OCI-LY7 (cell line): ENCODE results near the gene SRGAP3.

Source experiments
- EZH2phosphoT487 ChIP-seq: fragments of 200-600 bp; sonication (generic); IDR thresholded peaks from 2 replicates; pipeline ENCODE4 v1.6.1; 2018; ENCODE audit warnings: low read depth, borderline replicate concordance, mild to moderate bottlenecking, mixed run types, antibody characterized with exemption, low read length, moderate library complexity, mixed read lengths
- TF ChIP-seq, protein P1 (sequence below): fragments of 200-600 bp; sonication (generic); conservative IDR thresholded peaks from 2 replicates; pipeline ENCODE4 v1.5.1; 2014; ENCODE audit warnings: mild to moderate bottlenecking, antibody characterized with exemption, low read length, moderate library complexity, mixed read lengths

DNA sequence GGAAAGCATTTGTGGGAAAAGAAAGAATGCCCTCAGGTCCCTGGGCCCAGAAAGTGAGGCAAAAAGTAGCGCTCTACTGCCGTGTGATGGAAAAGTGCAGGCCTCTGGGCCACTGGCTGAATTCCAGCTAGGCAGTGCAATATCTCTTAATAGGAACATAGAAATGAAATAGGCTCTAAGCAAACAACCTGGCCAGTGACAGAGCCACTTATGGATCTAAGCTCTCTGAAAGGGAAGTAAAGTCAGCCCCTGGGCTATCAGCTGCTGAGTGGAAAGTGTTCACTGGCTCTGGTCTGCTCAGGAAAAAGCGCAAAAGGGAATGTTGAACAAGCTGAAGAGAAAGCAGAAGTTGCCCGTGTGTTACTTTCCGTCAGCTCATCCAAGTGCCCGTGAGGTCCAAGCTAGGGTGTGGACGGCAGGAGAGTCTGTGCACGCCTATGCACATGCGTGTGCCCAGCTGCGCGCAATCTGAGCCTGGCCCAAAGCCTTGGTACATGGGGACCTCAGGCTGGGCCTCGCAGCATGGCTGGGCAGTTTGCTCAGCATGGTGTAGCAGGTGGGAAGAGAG lies 212.2 kb downstream of the SRGAP3 start:
- no peak for TF ChIP-seq EZH2phosphoT487
- TF ChIP-seq, protein P1, sequence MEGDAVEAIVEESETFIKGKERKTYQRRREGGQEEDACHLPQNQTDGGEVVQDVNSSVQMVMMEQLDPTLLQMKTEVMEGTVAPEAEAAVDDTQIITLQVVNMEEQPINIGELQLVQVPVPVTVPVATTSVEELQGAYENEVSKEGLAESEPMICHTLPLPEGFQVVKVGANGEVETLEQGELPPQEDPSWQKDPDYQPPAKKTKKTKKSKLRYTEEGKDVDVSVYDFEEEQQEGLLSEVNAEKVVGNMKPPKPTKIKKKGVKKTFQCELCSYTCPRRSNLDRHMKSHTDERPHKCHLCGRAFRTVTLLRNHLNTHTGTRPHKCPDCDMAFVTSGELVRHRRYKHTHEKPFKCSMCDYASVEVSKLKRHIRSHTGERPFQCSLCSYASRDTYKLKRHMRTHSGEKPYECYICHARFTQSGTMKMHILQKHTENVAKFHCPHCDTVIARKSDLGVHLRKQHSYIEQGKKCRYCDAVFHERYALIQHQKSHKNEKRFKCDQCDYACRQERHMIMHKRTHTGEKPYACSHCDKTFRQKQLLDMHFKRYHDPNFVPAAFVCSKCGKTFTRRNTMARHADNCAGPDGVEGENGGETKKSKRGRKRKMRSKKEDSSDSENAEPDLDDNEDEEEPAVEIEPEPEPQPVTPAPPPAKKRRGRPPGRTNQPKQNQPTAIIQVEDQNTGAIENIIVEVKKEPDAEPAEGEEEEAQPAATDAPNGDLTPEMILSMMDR, result no peak
